ENCODE results near the gene ATG10. TPM values are rescaled to one million over a fixed set of nuclear protein-coding genes. Genes with fewer than 3 reads are reported as not detected.
A peak's percentile ranks its signal among the peaks of the same experiment; 100 is the strongest.
"Not testable (repeated sequence)": the region's sequence is repeated elsewhere in the genome, so short reads cannot be mapped to it uniquely, and the experiment has no call there.

ATG10 gene
- total RNA-seq, 4 donors from 2014 or later = 6.0 to 16.4 (median 10.2) TPM

DNA sequence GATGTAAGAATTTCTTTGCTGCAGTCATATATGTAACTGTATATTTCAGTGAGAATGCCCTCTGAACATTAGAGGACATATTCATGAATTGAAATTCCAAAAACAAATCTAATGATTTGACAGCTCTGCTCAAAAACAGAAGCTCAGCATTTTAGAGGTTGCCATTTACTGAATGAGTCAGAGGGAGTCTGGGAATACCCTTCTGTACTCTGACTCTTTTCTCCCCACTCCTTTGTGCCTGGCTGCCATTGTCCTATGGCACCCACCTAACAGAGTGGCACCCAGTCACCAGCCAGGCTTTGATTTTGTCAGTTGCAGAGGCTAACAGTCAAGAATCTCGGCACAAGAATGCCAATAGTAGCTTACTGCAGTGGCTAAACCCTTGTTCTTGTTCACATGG, 133.6 kb downstream of the ATG10 start:
- TF ChIP-seq POLR2A (IDR thresholded peaks at IDR 0.05) (no peak), EP300 (IDR thresholded peaks at IDR 0.05) (no peak), POLR2AphosphoS5 (IDR thresholded peaks at IDR 0.05) (no peak)
- TF ChIP-seq, protein P1, sequence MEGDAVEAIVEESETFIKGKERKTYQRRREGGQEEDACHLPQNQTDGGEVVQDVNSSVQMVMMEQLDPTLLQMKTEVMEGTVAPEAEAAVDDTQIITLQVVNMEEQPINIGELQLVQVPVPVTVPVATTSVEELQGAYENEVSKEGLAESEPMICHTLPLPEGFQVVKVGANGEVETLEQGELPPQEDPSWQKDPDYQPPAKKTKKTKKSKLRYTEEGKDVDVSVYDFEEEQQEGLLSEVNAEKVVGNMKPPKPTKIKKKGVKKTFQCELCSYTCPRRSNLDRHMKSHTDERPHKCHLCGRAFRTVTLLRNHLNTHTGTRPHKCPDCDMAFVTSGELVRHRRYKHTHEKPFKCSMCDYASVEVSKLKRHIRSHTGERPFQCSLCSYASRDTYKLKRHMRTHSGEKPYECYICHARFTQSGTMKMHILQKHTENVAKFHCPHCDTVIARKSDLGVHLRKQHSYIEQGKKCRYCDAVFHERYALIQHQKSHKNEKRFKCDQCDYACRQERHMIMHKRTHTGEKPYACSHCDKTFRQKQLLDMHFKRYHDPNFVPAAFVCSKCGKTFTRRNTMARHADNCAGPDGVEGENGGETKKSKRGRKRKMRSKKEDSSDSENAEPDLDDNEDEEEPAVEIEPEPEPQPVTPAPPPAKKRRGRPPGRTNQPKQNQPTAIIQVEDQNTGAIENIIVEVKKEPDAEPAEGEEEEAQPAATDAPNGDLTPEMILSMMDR (IDR thresholded peaks at IDR 0.05) = no peak
- 86% methylated on average over 1 of the region's 1 CpG; no CpG with 5 or more reads in 1 of the 2 donors for WGBS, 2 donors (ENCODE audit: low coverage in 1 of 2)
- H3K27me3 ChIP-seq = no peaks in the 10 kb centered on the region
- H3K4me1 ChIP-seq = peaks cover 4 to 29% (median 9%) of the 10 kb centered on the region in 3 donors
- ATAC-seq = no peak
- no peaks in the 10 kb centered on the region for H3K9me3 ChIP-seq
- H3K36me3 ChIP-seq = no peaks in the 10 kb centered on the region
- no peak overlapping the region for H3K27ac ChIP-seq
- no peak overlapping the region for H3K4me3 ChIP-seq

DNA sequence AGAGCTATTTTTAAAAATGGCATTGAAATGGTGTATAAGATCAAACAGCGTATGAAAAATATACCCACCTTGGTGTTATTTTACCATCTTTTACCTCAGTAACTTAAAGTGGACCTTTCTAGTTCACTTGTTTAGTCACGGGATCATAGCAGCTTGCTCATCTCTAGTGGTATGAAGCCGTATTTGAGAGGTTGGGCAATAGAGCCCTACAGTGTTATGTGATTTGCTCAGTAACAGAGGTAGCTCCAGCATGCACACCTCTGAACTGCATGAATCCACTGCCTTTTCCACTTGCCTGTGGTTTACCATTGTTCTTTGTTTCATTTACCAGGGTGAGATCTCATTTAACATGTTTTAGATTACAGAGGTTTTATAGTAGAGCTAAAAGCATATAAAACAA, 134.4 kb downstream of the ATG10 start:
- WGBS, 2 donors (ENCODE audit: low coverage in 1 of 2) = 65% methylated on average over 3 of the region's 3 CpGs
- H3K4me1 ChIP-seq = peaks cover 4 to 29% (median 9%) of the 10 kb centered on the region in 3 donors

GRCh38 chr5:82106756-82107155, 134.9 kb downstream of the ATG10 start:
- ATAC-seq = no peak
- no peak for TF ChIP-seq POLR2AphosphoS5 (IDR thresholded peaks at IDR 0.05)
- TF ChIP-seq, protein P1 (IDR thresholded peaks at IDR 0.05) = no peak
- no peak for TF ChIP-seq POLR2A (IDR thresholded peaks at IDR 0.05)
- no peak for TF ChIP-seq EP300 (IDR thresholded peaks at IDR 0.05)
- Histone ChIP-seq H3K27ac (peak overlapping the region in 1 of 4 donors; percentile 29), H3K27me3 (no peaks in the 10 kb centered on the region), H3K36me3 (no peaks in the 10 kb centered on the region), H3K4me3 (no peak overlapping the region), H3K4me1 (peaks cover 4 to 29% (median 9%) of the 10 kb centered on the region in 3 donors), H3K9me3 (no peaks in the 10 kb centered on the region)
- 11 to 27% methylated on average over 1 of the region's 1 CpG for WGBS, 2 donors (ENCODE audit: low coverage in 1 of 2)

More for the DNA sequence above, 134.4 kb downstream of the ATG10 start:
- Histone ChIP-seq H3K4me3 (no peak overlapping the region), H3K27me3 (no peaks in the 10 kb centered on the region), H3K27ac (no peak overlapping the region), H3K36me3 (no peaks in the 10 kb centered on the region), H3K9me3 (no peaks in the 10 kb centered on the region)
- TF ChIP-seq POLR2AphosphoS5 (IDR thresholded peaks at IDR 0.05) (no peak), EP300 (IDR thresholded peaks at IDR 0.05) (no peak), POLR2A (IDR thresholded peaks at IDR 0.05) (no peak)
- TF ChIP-seq, protein P1 (IDR thresholded peaks at IDR 0.05) = no peak
- peak; percentile 78 for ATAC-seq

DNA sequence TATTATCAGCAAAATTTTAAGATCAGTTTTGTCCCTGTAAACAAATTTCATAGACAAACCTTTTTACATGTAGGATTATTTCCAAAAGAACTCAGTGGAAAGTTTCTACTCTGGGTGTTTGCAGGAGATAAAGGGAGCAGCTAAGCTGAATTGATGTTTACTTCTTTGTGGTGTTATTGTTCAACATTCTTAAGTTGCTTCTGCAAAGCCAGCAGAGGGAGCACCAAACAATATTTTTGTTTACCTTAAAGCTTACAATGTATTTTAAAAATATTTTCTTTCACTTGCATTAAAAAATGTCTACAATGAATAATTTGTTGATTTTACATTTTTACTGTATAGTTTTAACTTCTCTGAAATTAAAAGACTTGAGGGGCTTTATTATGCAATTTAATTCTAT, 135.4 kb downstream of the ATG10 start:
- Histone ChIP-seq H3K27ac (no peak overlapping the region), H3K27me3 (no peaks in the 10 kb centered on the region), H3K4me3 (no peak overlapping the region), H3K36me3 (no peaks in the 10 kb centered on the region), H3K9me3 (no peaks in the 10 kb centered on the region), H3K4me1 (peaks cover 4 to 29% (median 9%) of the 10 kb centered on the region in 3 donors)
- no peak for ATAC-seq
- TF ChIP-seq, protein P1 (IDR thresholded peaks at IDR 0.05) = peak in 1 of 4 experiments; percentile 29
- no peak for TF ChIP-seq EP300 (IDR thresholded peaks at IDR 0.05)

GRCh38 chr5:82109013-82109412, 137.2 kb downstream of the ATG10 start:
- no peaks in the 10 kb centered on the region for H3K27me3 ChIP-seq
- TF ChIP-seq, protein P1 (IDR thresholded peaks at IDR 0.05) = no peak
- TF ChIP-seq EP300 (IDR thresholded peaks at IDR 0.05) (no peak), POLR2AphosphoS5 (IDR thresholded peaks at IDR 0.05) (no peak), POLR2A (IDR thresholded peaks at IDR 0.05) (no peak)
- H3K4me1 ChIP-seq = peaks cover 4 to 29% (median 9%) of the 10 kb centered on the region in 3 donors
- no peak for ATAC-seq
- H3K4me3 ChIP-seq = no peak overlapping the region
- H3K27ac ChIP-seq = no peak overlapping the region
- WGBS, 2 donors (ENCODE audit: low coverage in 1 of 2) = 98 to 100% methylated on average over 3 of the region's 3 CpGs
- no peaks in the 10 kb centered on the region for H3K36me3 ChIP-seq
- H3K9me3 ChIP-seq = no peaks in the 10 kb centered on the region

- H3K36me3 ChIP-seq, H3K27me3 ChIP-seq, ATAC-seq, H3K27ac ChIP-seq, H3K9me3 ChIP-seq, H3K4me3 ChIP-seq: not testable (repeated sequence)
- WGBS, 2 donors (ENCODE audit: low coverage in 1 of 2) = no CpG with 5 or more reads among the region's 2 CpGs
- peaks cover 4 to 29% (median 9%) of the 10 kb centered on the region in 3 donors for H3K4me1 ChIP-seq
Measured at GRCh38 chr5:82109915-82110314, 138.1 kb downstream of the ATG10 start.

Measured in gastroesophageal sphincter (tissue), 4 donors.